Measurements from ENCODE around the gene SOWAHC.

SOWAHC gene

GRCh38 chr2:109601783-109602182 lies 12.4 kb upstream of the SOWAHC start:
- peaks cover 24% of the 10 kb centered on the region for H3K4me1 ChIP-seq (ENCODE audit: insufficient read depth, poor library complexity, severe bottlenecking)
- DNase-seq (ENCODE audit: low spot score) (no peak), ATAC-seq (ENCODE audit: low read depth) (no peak)
- no peaks in the 10 kb centered on the region for H3K9me3 ChIP-seq (ENCODE audit: severe bottlenecking)
- no peaks in the 10 kb centered on the region for H3K27me3 ChIP-seq (ENCODE audit: insufficient read depth, poor library complexity, severe bottlenecking)
- no peak for TF ChIP-seq CTCF (IDR thresholded peaks at IDR 0.05; ENCODE audit: poor library complexity, severe bottlenecking)
- H3K4me3 ChIP-seq (ENCODE audit: severe bottlenecking) = no peak overlapping the region
- H3K27ac ChIP-seq (ENCODE audit: poor library complexity, severe bottlenecking) = no peak overlapping the region
- 0 out of 2 replicates have a peak, but pooled peaks cover 2% of the 10 kb centered on the region for H3K36me3 ChIP-seq (ENCODE audit: low read depth)

- no peak overlapping the region for H3K27ac ChIP-seq (ENCODE audit: poor library complexity, severe bottlenecking)
- no peaks in the 10 kb centered on the region for H3K36me3 ChIP-seq (ENCODE audit: low read depth)
- ATAC-seq (ENCODE audit: low read depth) (no peak), DNase-seq (ENCODE audit: low spot score) (no peak)
- no peaks in the 10 kb centered on the region for H3K27me3 ChIP-seq (ENCODE audit: insufficient read depth, poor library complexity, severe bottlenecking)
- H3K4me3 ChIP-seq (ENCODE audit: severe bottlenecking) = no peak overlapping the region
- no peak for TF ChIP-seq CTCF (IDR thresholded peaks at IDR 0.05; ENCODE audit: poor library complexity, severe bottlenecking)
- no peaks in the 10 kb centered on the region for H3K9me3 ChIP-seq (ENCODE audit: severe bottlenecking)
- peaks cover 34% of the 10 kb centered on the region for H3K4me1 ChIP-seq (ENCODE audit: insufficient read depth, poor library complexity, severe bottlenecking)
Observed at GRCh38 chr2:109602617-109603188, 11.5 kb upstream of the SOWAHC start.

DNA sequence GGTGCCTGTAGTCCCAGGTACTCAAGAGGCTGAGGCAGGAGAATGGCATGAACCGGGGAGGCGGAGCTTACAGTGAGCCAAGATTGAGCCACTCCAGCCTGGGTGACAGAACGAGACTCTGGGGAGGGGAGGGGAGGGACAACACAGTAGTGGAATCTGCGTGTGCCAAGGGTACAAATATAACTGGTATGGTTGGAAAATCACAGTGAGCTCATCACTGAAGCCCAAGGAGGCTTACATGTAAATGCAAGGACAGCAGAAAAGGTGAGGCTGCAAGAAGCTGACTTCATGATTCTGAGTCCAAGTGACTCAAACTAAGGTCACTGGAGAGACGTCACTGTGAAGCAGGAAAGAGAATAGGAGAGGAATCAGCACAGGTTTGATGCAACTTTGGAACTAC lies 9.6 kb upstream of the SOWAHC start:
- peak; percentile 78 for DNase-seq (ENCODE audit: low spot score)
- no peaks in the 10 kb centered on the region for H3K27me3 ChIP-seq (ENCODE audit: insufficient read depth, poor library complexity, severe bottlenecking)
- TF ChIP-seq CTCF (IDR thresholded peaks at IDR 0.05; ENCODE audit: poor library complexity, severe bottlenecking) = no peak
- no peaks in the 10 kb centered on the region for H3K9me3 ChIP-seq (ENCODE audit: severe bottlenecking)
- peak overlapping the region; percentile 91 for H3K27ac ChIP-seq (ENCODE audit: poor library complexity, severe bottlenecking)
- no peaks in the 10 kb centered on the region for H3K36me3 ChIP-seq (ENCODE audit: low read depth)
- ATAC-seq (ENCODE audit: low read depth) = peak; percentile 81
- H3K4me3 ChIP-seq (ENCODE audit: severe bottlenecking) = no peak overlapping the region
- H3K4me1 ChIP-seq (ENCODE audit: insufficient read depth, poor library complexity, severe bottlenecking) = peaks cover 49% of the 10 kb centered on the region

- H3K27me3 ChIP-seq (ENCODE audit: insufficient read depth, poor library complexity, severe bottlenecking) = no peaks in the 10 kb centered on the region
- H3K36me3 ChIP-seq (ENCODE audit: low read depth) = no peaks in the 10 kb centered on the region
- no peak for TF ChIP-seq CTCF (IDR thresholded peaks at IDR 0.05; ENCODE audit: poor library complexity, severe bottlenecking)
- DNase-seq (ENCODE audit: low spot score) (no peak), ATAC-seq (ENCODE audit: low read depth) (peak; percentile 15; the same call in 1 of the 3 replicates)
- peaks cover 59% of the 10 kb centered on the region for H3K4me1 ChIP-seq (ENCODE audit: insufficient read depth, poor library complexity, severe bottlenecking)
- H3K27ac ChIP-seq (ENCODE audit: poor library complexity, severe bottlenecking) = peak overlapping the region; percentile 91
- no peaks in the 10 kb centered on the region for H3K9me3 ChIP-seq (ENCODE audit: severe bottlenecking)
- H3K4me3 ChIP-seq (ENCODE audit: severe bottlenecking) = no peak overlapping the region
Observed at GRCh38 chr2:109607766-109608165, 6.4 kb upstream of the SOWAHC start.

DNA sequence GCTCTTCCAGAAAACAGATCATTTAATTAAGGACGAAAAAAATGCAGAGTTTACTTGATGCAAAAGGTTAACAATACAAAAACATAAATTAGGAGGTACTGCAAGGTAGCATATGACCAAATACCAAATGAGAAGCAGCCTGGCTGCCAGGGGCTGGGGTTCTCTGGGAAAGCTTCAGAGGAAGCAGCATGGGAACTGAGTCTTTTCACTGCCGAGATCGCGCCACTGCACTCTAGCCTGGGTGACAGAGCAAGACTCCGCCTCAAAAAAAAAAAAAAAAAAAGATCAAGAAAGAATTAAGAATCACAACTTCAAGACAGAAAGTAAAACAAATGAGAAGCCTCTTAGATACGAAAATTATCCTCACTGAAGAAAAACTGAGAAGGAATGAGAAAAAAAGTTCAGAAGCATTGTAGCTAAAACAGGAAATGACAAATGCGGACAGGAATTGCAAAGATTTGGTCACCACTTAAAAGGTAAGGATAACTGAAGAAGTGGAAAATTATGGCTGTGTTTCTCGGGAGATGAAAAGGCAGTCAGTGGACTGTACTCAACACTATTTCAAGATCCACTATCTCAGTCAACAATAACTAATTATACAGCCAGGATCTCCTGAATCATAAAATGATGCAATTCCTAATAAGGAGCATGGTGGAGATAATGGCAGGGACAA lies 4.7 kb upstream of the SOWAHC start:
- Histone ChIP-seq H3K4me3 (ENCODE audit: severe bottlenecking) (peak overlapping the region; percentile 3), H3K4me1 (ENCODE audit: insufficient read depth, poor library complexity, severe bottlenecking) (peaks cover 58% of the 10 kb centered on the region), H3K27me3 (ENCODE audit: insufficient read depth, poor library complexity, severe bottlenecking) (no peaks in the 10 kb centered on the region), H3K9me3 (ENCODE audit: severe bottlenecking) (no peaks in the 10 kb centered on the region), H3K27ac (ENCODE audit: poor library complexity, severe bottlenecking) (peak overlapping the region; percentile 91), H3K36me3 (ENCODE audit: low read depth) (no peaks in the 10 kb centered on the region)
- no peak for TF ChIP-seq CTCF (IDR thresholded peaks at IDR 0.05; ENCODE audit: poor library complexity, severe bottlenecking)
- DNase-seq (ENCODE audit: low spot score) (no peak), ATAC-seq (ENCODE audit: low read depth) (no peak)

All from RWPE2 (cell line).